Dermis microvascular lymphatic vessel endothelial cell (primary cell): ENCODE measurements around the gene RIPOR2. TPM values are rescaled to one million over a fixed set of nuclear protein-coding genes. Genes with fewer than 3 reads are reported as not detected.
"Not testable (repeated sequence)": the region's sequence is repeated elsewhere in the genome, so short reads cannot be mapped to it uniquely, and the experiment has no call there.

Experiments used
- DNase-seq, 2 donors: peaks; one replicate each; pipeline versions ENCODE4 v3.0.0 to v3.0.0-alpha.2; 2010; ENCODE audit warnings: low read depth in 2 of 2
- total RNA-seq: library from RNA; depleted of rRNA; stranded (reverse); fragments of >200 nt; gene quantifications from 2 replicates; pipeline ENCODE4 v1.2.1, GENCODE V29; 2014

Gene RIPOR2
- total RNA-seq, 1 donor from 2014 or later: 0.13 TPM

GRCh38 chr6:24764833-24765828 is 170.6 kb downstream of the RIPOR2 start:
- not testable (repeated sequence) for DNase-seq

DNA sequence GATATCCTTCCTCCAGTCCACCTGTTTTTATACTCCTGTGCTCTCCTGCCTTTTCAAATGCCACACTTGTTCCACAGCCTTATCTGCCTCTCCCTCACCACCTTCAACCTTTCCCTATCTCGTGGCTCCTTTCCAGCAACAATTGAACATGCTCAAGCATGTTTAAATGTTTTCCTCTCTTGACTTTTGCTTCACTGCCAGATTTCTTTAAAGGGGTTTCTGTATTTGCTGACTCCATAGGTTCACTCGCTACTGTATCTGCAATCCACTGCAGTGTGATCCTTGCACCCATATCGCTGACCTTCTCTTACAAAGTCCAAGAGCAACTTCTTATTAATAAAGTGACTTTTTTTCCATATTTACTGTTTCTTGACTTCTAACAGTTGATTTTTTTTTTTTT is 172.2 kb downstream of the RIPOR2 start:
- DNase-seq: no peak

GRCh38 chr6:24761851-24762250 is 173.9 kb downstream of the RIPOR2 start:
- DNase-seq: no peak

DNA sequence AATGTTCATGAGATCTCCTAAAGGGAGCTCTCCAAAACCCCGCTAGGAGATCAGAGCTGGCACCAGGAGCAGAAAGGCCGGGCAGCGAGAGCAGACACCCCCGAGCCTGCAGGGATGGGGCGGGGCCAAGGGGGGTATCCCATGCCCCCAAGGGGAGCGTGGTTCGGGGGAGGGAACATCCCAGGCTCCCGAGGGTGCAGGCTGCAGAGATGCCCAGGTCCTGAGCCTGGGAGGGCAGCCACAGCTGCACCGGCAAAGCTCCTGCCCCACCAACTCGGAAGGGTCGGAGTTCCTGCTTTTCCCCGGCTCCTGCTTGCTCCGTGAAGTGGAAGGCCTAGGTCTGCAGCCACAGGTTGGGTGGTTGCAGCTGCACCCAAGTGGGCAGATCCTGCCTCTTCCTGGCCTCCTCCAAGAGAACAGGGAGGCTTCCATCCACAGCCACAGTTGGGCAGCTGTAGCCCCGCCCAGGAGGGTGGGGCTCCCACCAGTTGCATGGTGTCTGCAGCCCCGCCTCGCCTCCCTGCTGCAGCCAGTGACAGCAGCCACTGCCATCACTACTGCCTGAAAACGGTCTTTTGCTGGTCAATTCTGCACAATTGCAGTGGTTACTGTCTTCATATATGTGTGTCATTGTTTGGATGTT is 174.4 kb downstream of the RIPOR2 start:
- no peak for DNase-seq

DNA sequence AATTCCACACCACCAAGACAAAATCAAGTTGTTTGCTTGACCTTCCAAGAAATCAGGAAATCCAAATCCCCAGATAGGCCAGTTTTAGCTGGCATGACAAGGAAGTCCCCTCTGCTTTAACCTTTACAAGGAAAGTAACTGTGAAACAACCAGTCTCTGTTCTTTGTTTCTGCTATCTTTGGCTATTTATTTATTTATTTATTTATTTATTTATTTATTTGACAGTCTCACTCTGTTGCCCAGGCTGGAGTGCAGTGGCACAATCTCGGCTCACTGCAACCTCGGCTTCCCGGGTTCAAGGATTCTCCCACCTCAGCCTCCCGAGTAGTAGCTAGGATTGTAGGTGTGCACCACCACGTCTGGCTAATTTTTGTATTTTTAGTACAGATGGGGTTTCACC is 175.6 kb downstream of the RIPOR2 start:
- DNase-seq: no peak

- DNase-seq: no peak
Measured at GRCh38 chr6:24759718-24760117, 176.0 kb downstream of the RIPOR2 start.

DNA sequence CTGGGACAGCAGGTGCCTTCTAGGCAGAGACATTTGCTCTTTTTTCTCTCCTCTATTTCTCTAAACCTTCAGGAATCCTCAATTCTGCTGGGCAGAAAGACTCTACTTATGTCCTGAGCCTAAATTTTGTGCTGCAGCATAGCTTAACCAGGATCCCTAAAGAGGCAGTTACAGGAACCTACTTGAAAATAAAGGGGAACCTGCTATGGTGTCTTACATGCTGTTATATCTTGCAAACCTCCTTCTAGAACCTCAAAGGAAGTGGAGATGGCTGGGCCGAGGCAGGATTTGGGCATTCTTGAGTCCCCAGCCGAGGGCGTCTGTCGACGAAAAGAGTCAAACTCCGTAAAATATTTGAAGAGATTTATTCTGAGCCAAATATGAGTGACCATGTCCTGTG is 178.1 kb downstream of the RIPOR2 start:
- no peak for DNase-seq

DNA sequence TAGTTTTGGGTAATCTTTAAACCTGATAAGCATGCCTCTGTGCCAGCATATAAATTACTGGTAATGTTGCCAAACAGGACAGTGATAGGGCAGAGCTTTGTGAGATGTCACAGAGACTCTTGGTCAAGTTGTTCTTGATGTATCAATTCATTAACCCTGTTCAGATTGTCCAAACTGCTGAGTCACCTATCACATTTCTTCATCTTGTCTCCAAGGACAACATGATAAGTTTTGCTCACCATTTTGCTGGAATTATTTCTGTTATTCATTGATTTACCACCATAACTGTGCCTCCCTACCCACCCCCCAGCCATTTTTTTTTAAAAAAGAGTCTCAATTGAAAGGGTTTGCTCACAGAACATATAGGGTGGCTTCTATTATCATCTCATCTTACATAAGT is 180.5 kb downstream of the RIPOR2 start:
- DNase-seq: no peak

DNA sequence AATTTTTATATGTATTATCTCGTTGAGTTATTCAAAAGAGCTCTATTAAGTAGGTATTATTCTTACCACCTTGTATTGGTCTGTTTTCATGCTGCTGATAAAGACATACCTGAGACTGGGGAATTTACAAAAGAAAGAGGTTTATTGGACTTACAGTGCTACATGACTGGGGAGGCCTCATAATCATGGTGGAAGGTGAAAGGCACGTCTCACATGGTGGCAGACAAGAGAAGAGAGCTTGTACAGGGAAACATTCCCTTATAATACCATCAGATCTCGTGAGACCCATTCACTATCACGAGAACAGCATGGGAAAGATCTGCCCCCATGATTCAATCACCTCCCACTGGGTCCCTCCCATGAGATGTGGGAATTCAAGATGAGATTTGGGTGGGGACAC is 181.4 kb downstream of the RIPOR2 start:
- DNase-seq: not testable (repeated sequence)

Other genes with a start within 250 kb of the RIPOR2 start
- gene C6orf62, start 216.8 kb downstream of the RIPOR2 start, total RNA-seq: 103 and 104 TPM in 2 replicates
- gene GMNN, start 161.0 kb downstream of the RIPOR2 start, total RNA-seq: 11.9 and 16.8 TPM in 2 replicates
- gene ARMH2, start 137.0 kb downstream of the RIPOR2 start, total RNA-seq: not detected in 2 replicates